AG04450 (cell line): ENCODE results near the gene LAG3. TPM values are rescaled to one million over a fixed set of nuclear protein-coding genes. Genes with fewer than 3 reads are reported as not detected.

Experiments
- CTCF ChIA-PET: fragments of 300-600, 350-600 bp; formaldehyde crosslinking; extraction: SDS; loops from one replicate; lab custom pipeline; 2022; ENCODE audit warnings: antibody characterized with exemption, inconsistent platforms; lab: Charles Lee
- POLR2A ChIA-PET: fragments of 350-600 bp; formaldehyde crosslinking; extraction: SDS; loops from one replicate; lab custom pipeline; 2021; ENCODE audit warnings: antibody characterized with exemption, inconsistent platforms; lab: Yijun Ruan, JAX
- DNase-seq: peaks from one replicate; pipeline ENCODE4 v3.0.0-alpha.2; 2011; ENCODE audit warnings: low read depth, low spot score
- H3K27ac ChIP-seq: one replicate; pipeline ENCODE4 v1.5.1; 2012; ENCODE audit warnings: low read depth, low read length, control low read depth
- H3K27me3 ChIP-seq: one replicate; pipeline ENCODE4 v1.6.0; 2012; ENCODE audit warnings: low read length; ENCODE audit not compliant: control insufficient read depth, insufficient read depth
- H3K4me3 ChIP-seq: 2 replicates; pipeline ENCODE4 v1.5.1; 2011; ENCODE audit warnings: mild to moderate bottlenecking, low read depth, low read length, control low read depth
- H3K9me3 ChIP-seq: 2 replicates; pipeline ENCODE4 v1.5.1; 2012; ENCODE audit warnings: low read length; ENCODE audit not compliant: control insufficient read depth, insufficient read depth
- polyA plus RNA-seq: library from polyadenylated mRNA; depleted of rRNA; stranded (reverse); fragments of >200 nt; gene quantifications from 2 replicates; pipeline ENCODE4 v1.2.3, GENCODE V29; 2011
- TF ChIP-seq, protein P1 (sequence below): IDR thresholded peaks from 2 replicates; pipeline ENCODE4 v1.5.1; 2011; ENCODE audit warnings: low read depth, low read length, control low read depth, inconsistent platforms

The LAG3 gene
- polyA plus RNA-seq, 1 experiment: 0.11 TPM

DNA sequence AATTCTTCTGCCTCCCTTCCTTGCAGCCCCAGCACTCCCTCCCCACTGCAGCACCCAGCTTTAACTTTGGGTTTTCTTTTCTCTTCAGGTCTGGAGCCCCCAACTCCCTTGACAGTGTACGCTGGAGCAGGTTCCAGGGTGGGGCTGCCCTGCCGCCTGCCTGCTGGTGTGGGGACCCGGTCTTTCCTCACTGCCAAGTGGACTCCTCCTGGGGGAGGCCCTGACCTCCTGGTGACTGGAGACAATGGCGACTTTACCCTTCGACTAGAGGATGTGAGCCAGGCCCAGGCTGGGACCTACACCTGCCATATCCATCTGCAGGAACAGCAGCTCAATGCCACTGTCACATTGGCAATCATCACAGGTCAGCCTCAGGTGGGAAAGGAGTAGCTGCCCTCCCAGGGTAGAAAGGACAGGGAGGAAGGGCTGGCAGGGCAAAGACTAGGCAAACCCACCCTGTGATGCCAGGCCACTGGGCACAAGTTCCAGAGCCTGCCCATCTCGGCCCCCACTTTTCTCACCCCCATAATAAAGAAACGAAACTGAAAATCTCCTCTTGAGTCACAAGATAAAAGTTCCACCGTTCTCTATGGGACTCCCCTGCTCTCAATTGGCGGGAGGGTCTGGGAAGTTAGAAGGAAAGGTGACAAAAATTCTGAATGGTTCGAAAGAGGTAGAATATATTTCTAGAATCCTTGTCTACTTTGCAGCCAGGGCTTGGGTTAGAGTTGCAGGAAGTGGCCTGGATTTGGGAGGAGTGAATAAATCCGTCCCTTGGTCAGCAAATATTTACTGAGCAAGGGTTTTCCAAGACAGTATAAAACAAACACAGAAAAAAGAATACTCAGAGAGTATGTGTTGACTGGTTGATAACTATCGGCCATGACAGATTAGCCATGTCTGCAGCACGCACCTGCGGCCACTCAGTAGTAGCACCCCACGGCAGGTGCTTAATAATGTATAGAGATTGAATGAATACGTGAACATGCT is 3.2 kb downstream of the LAG3 start:
- Histone ChIP-seq H3K27me3 (no peaks in the 10 kb centered on the region), H3K4me3 (no peak overlapping the region), H3K27ac (no peak overlapping the region), H3K9me3 (no peaks in the 10 kb centered on the region)
- CTCF ChIA-PET: interaction anchor here (2.9 to 3.6 kb wide), 2 partner anchors 9 to 22 kb away, joined by 13 to 23 read pairs; partner anchors contain the start of genes MLF2 and PTMS
- TF ChIP-seq, protein P1, sequence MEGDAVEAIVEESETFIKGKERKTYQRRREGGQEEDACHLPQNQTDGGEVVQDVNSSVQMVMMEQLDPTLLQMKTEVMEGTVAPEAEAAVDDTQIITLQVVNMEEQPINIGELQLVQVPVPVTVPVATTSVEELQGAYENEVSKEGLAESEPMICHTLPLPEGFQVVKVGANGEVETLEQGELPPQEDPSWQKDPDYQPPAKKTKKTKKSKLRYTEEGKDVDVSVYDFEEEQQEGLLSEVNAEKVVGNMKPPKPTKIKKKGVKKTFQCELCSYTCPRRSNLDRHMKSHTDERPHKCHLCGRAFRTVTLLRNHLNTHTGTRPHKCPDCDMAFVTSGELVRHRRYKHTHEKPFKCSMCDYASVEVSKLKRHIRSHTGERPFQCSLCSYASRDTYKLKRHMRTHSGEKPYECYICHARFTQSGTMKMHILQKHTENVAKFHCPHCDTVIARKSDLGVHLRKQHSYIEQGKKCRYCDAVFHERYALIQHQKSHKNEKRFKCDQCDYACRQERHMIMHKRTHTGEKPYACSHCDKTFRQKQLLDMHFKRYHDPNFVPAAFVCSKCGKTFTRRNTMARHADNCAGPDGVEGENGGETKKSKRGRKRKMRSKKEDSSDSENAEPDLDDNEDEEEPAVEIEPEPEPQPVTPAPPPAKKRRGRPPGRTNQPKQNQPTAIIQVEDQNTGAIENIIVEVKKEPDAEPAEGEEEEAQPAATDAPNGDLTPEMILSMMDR: no peak
- DNase-seq: no peak
- POLR2A ChIA-PET: interaction anchor here (0.6 to 5.4 kb wide), 2 partner anchors 9 to 65 kb away, joined by 3 to 33 read pairs; partner anchors contain the start of gene PTMS

DNA sequence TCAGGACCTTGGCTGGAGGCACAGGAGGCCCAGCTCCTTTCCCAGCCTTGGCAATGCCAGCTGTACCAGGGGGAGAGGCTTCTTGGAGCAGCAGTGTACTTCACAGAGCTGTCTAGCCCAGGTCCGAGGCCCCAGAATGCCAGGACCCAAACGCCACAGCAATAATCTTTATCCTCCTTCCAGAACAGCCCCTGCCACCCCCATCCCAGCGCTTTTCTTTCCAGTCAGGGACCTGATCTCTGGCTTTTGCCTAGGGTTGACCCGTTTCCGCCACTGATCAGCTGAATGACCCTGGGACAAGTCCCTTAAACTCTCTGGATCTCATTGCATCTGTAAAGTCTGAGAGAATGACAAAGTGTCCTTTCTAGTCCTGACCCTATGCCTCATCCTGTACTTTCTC is 5.1 kb downstream of the LAG3 start:
- CTCF ChIA-PET: interaction anchor here (0.5 to 7.6 kb wide), 4 partner anchors 10 to 171 kb away, joined by 3 to 124 read pairs (median 10); partner anchors contain the start of genes MLF2 and PTMS
- POLR2A ChIA-PET: interaction anchor here (5.4 kb wide), 1 partner anchor 11 kb away, joined by 33 read pairs; the partner anchor contains the start of gene PTMS
- H3K27ac ChIP-seq: no peak overlapping the region
- no peak overlapping the region for H3K4me3 ChIP-seq
- TF ChIP-seq, protein P1: no peak
- no peak for DNase-seq
- H3K9me3 ChIP-seq: no peaks in the 10 kb centered on the region
- H3K27me3 ChIP-seq: no peaks in the 10 kb centered on the region

DNA sequence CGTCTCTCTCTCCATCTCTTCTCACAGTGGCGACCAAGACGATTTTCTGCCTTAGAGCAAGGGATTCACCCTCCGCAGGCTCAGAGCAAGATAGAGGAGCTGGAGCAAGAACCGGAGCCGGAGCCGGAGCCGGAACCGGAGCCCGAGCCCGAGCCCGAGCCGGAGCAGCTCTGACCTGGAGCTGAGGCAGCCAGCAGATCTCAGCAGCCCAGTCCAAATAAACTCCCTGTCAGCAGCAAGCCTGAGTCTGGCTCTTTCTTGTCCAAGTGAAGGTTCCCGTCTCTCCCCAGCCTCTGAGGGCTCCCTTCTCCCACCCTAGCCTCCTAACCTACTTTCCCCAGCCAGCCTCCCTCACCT is 5.9 kb downstream of the LAG3 start:
- no peaks in the 10 kb centered on the region for H3K9me3 ChIP-seq
- TF ChIP-seq, protein P1: no peak
- peak overlapping the region; percentile 55 for H3K4me3 ChIP-seq
- DNase-seq: no peak
- ChIA-PET POLR2A (interaction anchor here (0.5 to 5.4 kb wide), 6 partner anchors 10 to 241 kb away, joined by 4 to 33 read pairs (median 5); partner anchors contain the start of genes MLF2 and PTMS), CTCF (interaction anchor here (0.6 to 7.6 kb wide), 13 partner anchors 9 to 148 kb away, joined by 3 to 124 read pairs (median 3); partner anchors contain the start of genes CD4, MLF2 and PTMS)
- H3K27ac ChIP-seq: peak overlapping the region; percentile 39
- H3K27me3 ChIP-seq: no peaks in the 10 kb centered on the region

DNA sequence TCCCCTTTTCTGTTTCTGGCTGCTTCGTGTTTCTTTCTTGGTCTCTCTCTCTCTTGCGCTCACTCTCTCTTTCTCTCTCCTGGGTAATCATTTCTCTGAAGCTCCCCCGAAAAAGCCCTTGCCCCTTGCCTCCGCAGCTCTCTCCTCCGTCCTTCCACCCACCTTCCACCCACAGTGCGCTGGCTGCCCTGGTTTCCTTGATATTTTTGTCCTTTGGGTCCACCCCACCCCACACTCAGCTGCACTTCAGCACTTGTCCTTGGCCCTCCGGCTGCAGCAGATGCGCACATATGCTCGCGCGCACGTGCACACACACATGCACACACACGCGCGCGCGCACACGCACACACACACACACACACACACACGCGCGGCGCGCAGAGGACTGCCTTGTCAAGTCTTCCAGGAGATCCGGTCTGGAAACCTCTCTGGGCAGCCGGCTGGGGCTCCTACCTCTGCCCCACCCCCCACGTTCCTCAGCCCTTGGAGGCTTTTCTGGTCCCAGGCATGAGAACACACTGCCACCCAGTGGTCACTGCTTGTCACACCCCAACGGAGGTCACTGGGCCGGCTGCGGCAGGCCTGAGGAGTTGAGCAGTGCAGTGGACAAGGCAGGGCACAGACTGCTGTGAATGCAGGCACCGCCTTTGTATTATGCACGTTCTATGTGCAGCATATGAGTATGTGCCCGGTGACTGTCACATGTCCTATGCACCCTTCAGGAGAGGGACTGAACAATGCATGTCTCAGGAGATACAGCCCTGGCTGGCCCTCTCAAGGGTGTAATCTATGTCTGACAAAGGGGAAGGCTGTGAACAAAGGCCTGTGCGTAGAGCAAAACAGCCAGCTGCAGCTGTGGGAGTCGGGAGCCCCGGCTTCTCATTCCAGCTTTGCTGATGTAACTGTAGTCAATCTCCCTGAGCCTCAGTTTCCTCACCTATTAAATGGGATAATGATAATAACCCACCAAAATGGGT is 6.5 kb downstream of the LAG3 start:
- TF ChIP-seq, protein P1: peak; percentile 92
- peak; percentile 85 for DNase-seq
- ChIA-PET POLR2A (interaction anchor here (0.5 to 5.4 kb wide), 6 partner anchors 10 to 242 kb away, joined by 4 to 33 read pairs (median 5); partner anchors contain the start of genes MLF2 and PTMS), CTCF (interaction anchor here (0.6 to 7.6 kb wide), 13 partner anchors 8 to 148 kb away, joined by 3 to 124 read pairs (median 3); partner anchors contain the start of genes CD4, MLF2 and PTMS)
- no peaks in the 10 kb centered on the region for H3K9me3 ChIP-seq
- H3K27ac ChIP-seq: peak overlapping the region; percentile 39
- no peaks in the 10 kb centered on the region for H3K27me3 ChIP-seq
- peak overlapping the region; percentile 55 for H3K4me3 ChIP-seq
